ENCODE data around the gene APBA2. TPM values are rescaled to one million over a fixed set of nuclear protein-coding genes. Genes with fewer than 3 reads are reported as not detected.
"Not testable (repeated sequence)": the region's sequence is repeated elsewhere in the genome, so short reads cannot be mapped to it uniquely, and the experiment has no call there.

Gene APBA2
- total RNA-seq, 5 donors from 2014 or later (not counting 1 experiment from before 2014, with no cell fraction given), result 78.9 to 118 (median 94.9) TPM

DNA sequence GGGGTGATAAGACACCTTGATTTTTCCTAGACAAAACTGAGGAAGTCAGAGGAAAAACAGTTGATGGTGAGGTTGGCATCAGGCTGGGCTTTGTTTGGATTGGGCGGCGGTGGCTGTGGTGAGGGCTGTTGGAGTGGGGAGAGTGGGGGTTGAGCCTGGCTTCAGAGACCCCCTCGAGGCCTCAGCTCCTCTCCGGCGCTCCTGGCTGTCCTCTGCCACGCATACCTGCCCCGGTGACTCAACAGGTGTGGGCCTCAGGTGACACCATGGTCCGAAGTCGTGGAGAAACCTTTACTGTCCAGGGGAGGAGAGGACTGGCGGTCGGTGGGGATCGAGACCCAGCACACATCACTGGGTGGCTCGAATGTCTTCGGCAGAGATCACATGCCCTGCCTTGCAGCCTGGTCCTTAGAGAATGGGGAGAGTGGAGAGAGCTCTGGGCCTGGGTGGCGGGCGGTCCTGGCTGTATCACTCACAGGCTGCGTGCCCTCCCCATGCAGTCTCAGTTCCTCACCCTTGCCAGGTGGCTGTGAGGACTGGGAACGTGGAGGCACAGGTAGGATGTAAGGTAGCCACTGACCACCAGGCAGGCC is 2.6 kb downstream of the APBA2 start:
- Histone ChIP-seq H3K4me3 (ENCODE audit: control insufficient read depth in 1 of 2, extremely low read depth in 1 of 2, low read length in 1 of 2) (no peak overlapping the region), H3K9me3 (no peaks in the 10 kb centered on the region), H3K36me3 (ENCODE audit: control insufficient read depth in 2 of 2, extremely low read depth in 1 of 2, insufficient read depth in 1 of 2, low read length in 1 of 2) (no peaks in the 10 kb centered on the region), H3K27me3 (replicated peaks in 1 of 2; ENCODE audit: control insufficient read depth in 2 of 2, extremely low read depth in 1 of 2, insufficient read depth in 2 of 2, low read length in 1 of 2) (peaks cover 0 to 12% of the 10 kb centered on the region in 2 experiments), H3K27ac (ENCODE audit: low read length) (peak overlapping the region; percentile 88), H3K4me1 (ENCODE audit: control insufficient read depth in 1 of 2, extremely low read depth in 1 of 2, insufficient read depth in 2 of 2, low read length in 2 of 2) (peaks cover 25 to 66% of the 10 kb centered on the region in 2 experiments)
- H3K36me3 Mint-ChIP-seq, result peaks cover 4% of the 10 kb centered on the region
- peak overlapping the region; percentile 85 to 89 (median 88) for H3K4me3 Mint-ChIP-seq
- H3K4me1 Mint-ChIP-seq, result peaks cover 60 to 70% (median 63%) of the 10 kb centered on the region in 3 donors
- WGBS (ENCODE audit: insufficient coverage), result 89% methylated on average over 18 of the region's 18 CpGs
- DNase-seq, result no peak
- ATAC-seq (replicated peaks in 1 of 4), result no peak
- H3K9me3 Mint-ChIP-seq, result no peaks in the 10 kb centered on the region
- POLR2A ChIA-PET, result no interaction called here
- peak overlapping the region; percentile 99 to 100 for H3K27ac Mint-ChIP-seq
- H3K27me3 Mint-ChIP-seq, result peaks cover 0 to 3% of the 10 kb centered on the region in 2 donors
- CTCF ChIA-PET, result interaction anchor here (0.7 to 0.9 kb wide), 2 partner anchors 86 to 87 kb away, joined by 3 read pairs; no protein-coding TSS in a partner anchor

DNA sequence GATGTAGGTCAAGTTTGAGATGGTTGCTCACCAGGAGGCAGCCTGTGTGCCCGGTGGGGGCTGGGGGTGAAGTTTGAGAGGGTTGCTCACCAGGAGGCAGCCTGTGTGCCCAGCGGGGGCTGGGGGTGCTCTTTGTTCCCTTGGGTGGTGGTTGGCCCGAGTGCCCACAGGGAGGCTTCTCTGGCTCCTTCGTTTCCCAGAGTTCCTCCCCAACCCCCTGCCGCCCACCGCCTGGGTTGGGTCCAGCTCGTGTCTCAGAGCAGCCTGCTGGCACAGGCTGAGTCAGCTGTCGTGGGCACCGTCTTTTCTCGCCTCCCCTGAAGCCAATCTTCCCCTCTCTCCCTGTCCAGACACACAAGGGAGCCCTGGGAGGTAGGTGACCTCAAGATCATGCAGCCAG is 3.1 kb downstream of the APBA2 start:
- H3K27me3 ChIP-seq (replicated peaks in 1 of 2; ENCODE audit: control insufficient read depth in 2 of 2, extremely low read depth in 1 of 2, insufficient read depth in 2 of 2, low read length in 1 of 2), result peaks cover 0 to 12% of the 10 kb centered on the region in 2 experiments
- ATAC-seq (replicated peaks in 1 of 4) (no peak), DNase-seq (no peak)
- ChIA-PET POLR2A (no interaction called here), CTCF (no interaction called here)
- peaks cover 25 to 66% of the 10 kb centered on the region in 2 experiments for H3K4me1 ChIP-seq (ENCODE audit: control insufficient read depth in 1 of 2, extremely low read depth in 1 of 2, insufficient read depth in 2 of 2, low read length in 2 of 2)
- H3K4me3 ChIP-seq (ENCODE audit: control insufficient read depth in 1 of 2, extremely low read depth in 1 of 2, low read length in 1 of 2), result no peak overlapping the region
- Mint-ChIP-seq H3K4me1 (peaks cover 66 to 75% (median 68%) of the 10 kb centered on the region in 3 donors), H3K4me3 (peak overlapping the region; percentile 21 to 89 (median 88)), H3K9me3 (no peaks in the 10 kb centered on the region), H3K27me3 (peaks cover 0 to 3% of the 10 kb centered on the region in 2 donors), H3K36me3 (peaks cover 4% of the 10 kb centered on the region), H3K27ac (peak overlapping the region; percentile 99 to 100)
- 84% methylated on average over 8 of the region's 10 CpGs for WGBS (ENCODE audit: insufficient coverage)
- H3K36me3 ChIP-seq (ENCODE audit: control insufficient read depth in 2 of 2, extremely low read depth in 1 of 2, insufficient read depth in 1 of 2, low read length in 1 of 2), result no peaks in the 10 kb centered on the region
- no peaks in the 10 kb centered on the region for H3K9me3 ChIP-seq
- peak overlapping the region; percentile 88 for H3K27ac ChIP-seq (ENCODE audit: low read length)

DNA sequence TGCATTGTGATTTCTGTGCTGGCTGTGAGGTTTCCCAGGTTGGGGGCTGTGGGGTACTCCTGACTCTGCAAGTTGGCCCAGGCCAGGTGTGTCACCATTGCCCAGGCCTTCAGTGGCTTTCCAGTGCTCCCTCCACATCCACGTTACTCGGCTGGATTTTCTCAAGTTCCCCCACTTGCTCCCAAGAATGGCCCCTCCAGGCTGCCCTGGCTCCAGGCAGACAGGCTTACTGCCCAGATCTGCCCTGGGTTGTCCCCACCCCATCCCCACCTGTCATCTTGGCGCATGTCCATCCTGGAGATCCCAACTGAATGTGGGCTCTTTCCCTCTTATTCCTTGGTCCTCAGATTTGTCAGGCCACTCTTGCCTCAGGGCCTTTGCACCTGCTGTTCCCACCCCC is 3.6 kb downstream of the APBA2 start:
- ChIA-PET CTCF (no interaction called here), POLR2A (no interaction called here)
- peak overlapping the region; percentile 88 for H3K27ac ChIP-seq (ENCODE audit: low read length)

DNA sequence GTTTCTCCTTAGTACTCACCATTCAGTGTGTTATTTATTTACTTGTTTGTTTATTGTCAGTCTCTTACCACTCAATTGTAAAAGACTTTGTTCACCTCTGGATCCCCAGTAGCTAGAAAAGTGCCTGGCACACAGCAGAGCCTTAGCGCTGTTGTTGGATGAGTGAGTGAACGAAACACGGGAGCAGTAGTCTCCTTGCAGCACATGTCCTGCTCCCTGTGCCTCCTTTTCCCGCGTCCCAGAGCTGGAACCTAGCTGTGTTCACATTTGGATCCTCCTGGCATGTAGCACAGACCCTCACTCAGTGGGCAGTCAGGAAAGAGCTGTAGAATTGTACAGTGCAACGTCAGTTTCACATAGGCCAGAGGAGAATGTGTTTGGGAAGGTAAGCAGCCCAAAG is 4.1 kb downstream of the APBA2 start:
- not testable (repeated sequence) for DNase-seq; H3K27me3 Mint-ChIP-seq; ATAC-seq (replicated peaks in 1 of 4); H3K4me3 ChIP-seq (ENCODE audit: control insufficient read depth in 1 of 2, extremely low read depth in 1 of 2, low read length in 1 of 2); H3K9me3 ChIP-seq; H3K36me3 ChIP-seq (ENCODE audit: control insufficient read depth in 2 of 2, extremely low read depth in 1 of 2, insufficient read depth in 1 of 2, low read length in 1 of 2); H3K9me3 Mint-ChIP-seq; H3K27me3 ChIP-seq (replicated peaks in 1 of 2; ENCODE audit: control insufficient read depth in 2 of 2, extremely low read depth in 1 of 2, insufficient read depth in 2 of 2, low read length in 1 of 2); H3K36me3 Mint-ChIP-seq
- 94% methylated on average over 4 of the region's 6 CpGs for WGBS (ENCODE audit: insufficient coverage)
- Mint-ChIP-seq H3K27ac (peak overlapping the region; percentile 99 to 100), H3K4me1 (peaks cover 74 to 77% (median 74%) of the 10 kb centered on the region in 3 donors), H3K4me3 (peak overlapping the region; percentile 56 to 89 (median 74))
- peaks cover 25 to 70% of the 10 kb centered on the region in 2 experiments for H3K4me1 ChIP-seq (ENCODE audit: control insufficient read depth in 1 of 2, extremely low read depth in 1 of 2, insufficient read depth in 2 of 2, low read length in 2 of 2)
- peak overlapping the region; percentile 88 for H3K27ac ChIP-seq (ENCODE audit: low read length)
- POLR2A ChIA-PET, result interaction anchor here in 1 of 2 donors (0.6 kb wide), 1 partner anchor 48 kb away, joined by 3 read pairs; no protein-coding TSS in a partner anchor
- CTCF ChIA-PET, result interaction anchor here in 1 of 2 donors (1.0 kb wide), 1 partner anchor 14 kb away, joined by 3 read pairs; no protein-coding TSS in a partner anchor

More for the DNA sequence above, 3.6 kb downstream of the APBA2 start:
- H3K4me1 ChIP-seq (ENCODE audit: control insufficient read depth in 1 of 2, extremely low read depth in 1 of 2, insufficient read depth in 2 of 2, low read length in 2 of 2), result peaks cover 25 to 69% of the 10 kb centered on the region in 2 experiments
- H3K4me3 ChIP-seq (ENCODE audit: control insufficient read depth in 1 of 2, extremely low read depth in 1 of 2, low read length in 1 of 2), result no peak overlapping the region
- WGBS (ENCODE audit: insufficient coverage), result 100% methylated on average over 3 of the region's 3 CpGs
- H3K27me3 ChIP-seq (replicated peaks in 1 of 2; ENCODE audit: control insufficient read depth in 2 of 2, extremely low read depth in 1 of 2, insufficient read depth in 2 of 2, low read length in 1 of 2), result peaks cover 0 to 12% of the 10 kb centered on the region in 2 experiments
- Mint-ChIP-seq H3K9me3 (no peaks in the 10 kb centered on the region), H3K27ac (peak overlapping the region; percentile 99 to 100), H3K4me1 (peaks cover 70 to 78% (median 73%) of the 10 kb centered on the region in 3 donors), H3K27me3 (peaks cover 0 to 3% of the 10 kb centered on the region in 2 donors), H3K36me3 (peaks cover 4% of the 10 kb centered on the region), H3K4me3 (peak overlapping the region in 2 of 3 donors; percentile 8 to 89)
- H3K9me3 ChIP-seq, result no peaks in the 10 kb centered on the region
- no peak for ATAC-seq (replicated peaks in 1 of 4)
- no peak for DNase-seq
- no peaks in the 10 kb centered on the region for H3K36me3 ChIP-seq (ENCODE audit: control insufficient read depth in 2 of 2, extremely low read depth in 1 of 2, insufficient read depth in 1 of 2, low read length in 1 of 2)

DNA sequence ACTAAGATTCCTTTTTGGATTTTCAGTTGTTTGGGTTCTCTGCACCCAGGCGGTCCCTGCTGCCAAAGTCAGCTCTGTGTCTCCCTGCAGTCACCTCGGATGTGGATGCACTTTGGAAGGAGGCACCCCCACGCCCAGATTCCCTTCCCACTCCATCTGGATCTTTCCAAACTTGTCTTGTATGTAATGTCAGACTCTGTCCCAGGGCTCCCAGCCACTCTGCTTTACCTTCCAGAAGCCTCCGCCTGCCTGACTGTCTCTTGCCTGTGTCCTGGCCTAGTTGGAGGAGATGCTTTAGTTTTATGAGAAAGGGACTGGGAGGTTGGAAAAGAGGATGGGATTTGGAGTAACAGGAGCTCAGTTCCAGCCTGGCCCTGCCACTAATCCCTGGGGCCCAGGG is 4.5 kb downstream of the APBA2 start:
- CTCF ChIA-PET, result interaction anchor here in 1 of 2 donors (1.0 kb wide), 1 partner anchor 15 kb away, joined by 3 read pairs; no protein-coding TSS in a partner anchor
- H3K9me3 Mint-ChIP-seq; H3K9me3 ChIP-seq; H3K27me3 Mint-ChIP-seq; H3K36me3 Mint-ChIP-seq; H3K36me3 ChIP-seq (ENCODE audit: control insufficient read depth in 2 of 2, extremely low read depth in 1 of 2, insufficient read depth in 1 of 2, low read length in 1 of 2); ATAC-seq (replicated peaks in 1 of 4); DNase-seq; H3K27me3 ChIP-seq (replicated peaks in 1 of 2; ENCODE audit: control insufficient read depth in 2 of 2, extremely low read depth in 1 of 2, insufficient read depth in 2 of 2, low read length in 1 of 2); H3K4me3 ChIP-seq (ENCODE audit: control insufficient read depth in 1 of 2, extremely low read depth in 1 of 2, low read length in 1 of 2): not testable (repeated sequence)
- H3K27ac Mint-ChIP-seq, result peak overlapping the region; percentile 99 to 100
- H3K4me1 Mint-ChIP-seq, result peaks cover 74 to 76% (median 74%) of the 10 kb centered on the region in 3 donors
- POLR2A ChIA-PET, result interaction anchor here in 1 of 2 donors (0.6 kb wide), 1 partner anchor 48 kb away, joined by 3 read pairs; no protein-coding TSS in a partner anchor
- Histone ChIP-seq H3K4me1 (ENCODE audit: control insufficient read depth in 1 of 2, extremely low read depth in 1 of 2, insufficient read depth in 2 of 2, low read length in 2 of 2) (peaks cover 20 to 70% of the 10 kb centered on the region in 2 experiments), H3K27ac (ENCODE audit: low read length) (peak overlapping the region; percentile 88)
- 93% methylated on average over 2 of the region's 4 CpGs for WGBS (ENCODE audit: insufficient coverage)
- H3K4me3 Mint-ChIP-seq, result peak overlapping the region; percentile 56 to 89 (median 74)

DNA sequence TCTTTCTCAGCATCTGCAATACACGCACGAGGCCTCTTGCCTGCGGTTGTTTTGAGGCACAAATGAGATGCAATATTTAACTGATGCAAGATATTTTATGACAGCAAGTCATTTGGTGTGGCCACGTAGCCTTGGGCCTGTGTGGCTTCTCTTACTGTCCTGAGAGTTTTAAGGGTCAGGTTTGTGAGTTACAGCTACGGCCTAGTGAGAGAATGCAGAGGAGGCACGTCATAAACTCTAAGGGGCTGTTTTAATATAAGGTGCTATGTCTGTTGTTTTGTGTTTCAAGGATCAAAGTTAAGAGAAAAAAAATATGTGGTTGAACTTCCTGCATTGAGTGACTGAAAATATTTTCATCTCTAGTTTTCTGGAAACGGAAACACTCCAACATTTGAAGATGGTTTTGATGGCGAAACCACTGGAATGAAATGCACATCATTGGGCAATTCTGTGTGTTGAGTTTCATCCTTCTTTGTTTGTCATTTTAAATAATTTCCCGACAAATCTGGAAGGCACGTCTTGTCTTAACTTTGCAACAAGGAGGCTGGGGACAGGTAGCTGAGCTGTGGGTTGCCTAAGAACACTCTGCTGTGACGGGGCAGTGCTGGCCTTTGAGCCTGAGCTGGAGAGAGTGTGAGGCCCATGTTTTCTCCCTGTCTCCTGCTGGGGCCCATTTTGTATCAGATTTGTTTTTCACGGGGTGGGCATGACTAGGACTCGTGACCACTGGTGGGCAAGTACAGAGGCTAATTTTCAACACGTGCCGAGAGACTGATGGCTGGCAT is 5.1 kb downstream of the APBA2 start:
- H3K4me1 ChIP-seq (ENCODE audit: control insufficient read depth in 1 of 2, extremely low read depth in 1 of 2, insufficient read depth in 2 of 2, low read length in 2 of 2), result peaks cover 20 to 74% of the 10 kb centered on the region in 2 experiments

More for the DNA sequence above, 5.1 kb downstream of the APBA2 start:
- Histone ChIP-seq H3K9me3 (no peaks in the 10 kb centered on the region), H3K36me3 (ENCODE audit: control insufficient read depth in 2 of 2, extremely low read depth in 1 of 2, insufficient read depth in 1 of 2, low read length in 1 of 2) (no peaks in the 10 kb centered on the region), H3K4me3 (ENCODE audit: control insufficient read depth in 1 of 2, extremely low read depth in 1 of 2, low read length in 1 of 2) (no peak overlapping the region), H3K27me3 (replicated peaks in 1 of 2; ENCODE audit: control insufficient read depth in 2 of 2, extremely low read depth in 1 of 2, insufficient read depth in 2 of 2, low read length in 1 of 2) (peaks cover 0 to 3% of the 10 kb centered on the region in 2 experiments), H3K27ac (ENCODE audit: low read length) (peak overlapping the region; percentile 88)
- Mint-ChIP-seq H3K36me3 (peaks cover 4% of the 10 kb centered on the region), H3K9me3 (no peaks in the 10 kb centered on the region), H3K4me1 (peaks cover 74 to 79% (median 79%) of the 10 kb centered on the region in 3 donors), H3K4me3 (peak overlapping the region; percentile 56 to 89 (median 74)), H3K27me3 (peaks cover 0 to 3% of the 10 kb centered on the region in 2 donors), H3K27ac (peak overlapping the region; percentile 99 to 100)
- ATAC-seq (replicated peaks in 1 of 4) (peak; percentile 67 to 80 (median 70)), DNase-seq (peak in 18 of 35 experiments; percentile 13 to 63 (median 26))
- 32% methylated on average over 12 of the region's 15 CpGs for WGBS (ENCODE audit: insufficient coverage)
- CTCF ChIA-PET, result interaction anchor here in 1 of 2 donors (1.0 kb wide), 1 partner anchor 15 kb away, joined by 3 read pairs; no protein-coding TSS in a partner anchor
- POLR2A ChIA-PET, result no interaction called here
